Measurements from ENCODE around the gene TLL2. TPM values are rescaled to one million over a fixed set of nuclear protein-coding genes. Genes with fewer than 3 reads are reported as not detected.

The TLL2 gene
- polyA plus RNA-seq, 1 experiment = 0.05 TPM

- CTCF ChIA-PET = interaction anchor here (1.4 to 2.5 kb wide), 2 partner anchors 24 to 45 kb away, joined by 5 to 6 read pairs; no protein-coding TSS in a partner anchor
Measured at GRCh38 chr10:96419351-96419750, 94.4 kb downstream of the TLL2 start.

GRCh38 chr10:96418582-96418981, 95.1 kb downstream of the TLL2 start:
- no peak overlapping the region for H3K4me3 ChIP-seq (ENCODE audit: low read depth, low read length)
- no peak for DNase-seq (ENCODE audit: low read depth)
- POLR2A ChIA-PET = no interaction called here
- no peaks in the 10 kb centered on the region for H3K36me3 ChIP-seq (ENCODE audit: control insufficient read depth, insufficient read depth, low read length)
- TF ChIP-seq CTCF (IDR thresholded peaks at IDR 0.05; ENCODE audit: insufficient read depth, low read depth, low read length) = no peak
- CTCF ChIA-PET = interaction anchor here (0.7 to 2.5 kb wide), 4 partner anchors 23 to 61 kb away, joined by 3 to 6 read pairs (median 4); no protein-coding TSS in a partner anchor
- peaks cover 2% of the 10 kb centered on the region for H3K27me3 ChIP-seq (ENCODE audit: control insufficient read depth, insufficient read depth, low read length)

More at GRCh38 chr10:96419351-96419750, 94.4 kb downstream of the TLL2 start:
- POLR2A ChIA-PET = no interaction called here
- no peaks in the 10 kb centered on the region for H3K36me3 ChIP-seq (ENCODE audit: control insufficient read depth, insufficient read depth, low read length)
- no peak for TF ChIP-seq CTCF (IDR thresholded peaks at IDR 0.05; ENCODE audit: insufficient read depth, low read depth, low read length)
- H3K4me3 ChIP-seq (ENCODE audit: low read depth, low read length) = no peak overlapping the region
- H3K27me3 ChIP-seq (ENCODE audit: control insufficient read depth, insufficient read depth, low read length) = peaks cover 2% of the 10 kb centered on the region
- no peak for DNase-seq (ENCODE audit: low read depth)

- no peak for TF ChIP-seq CTCF (IDR thresholded peaks at IDR 0.05; ENCODE audit: insufficient read depth, low read depth, low read length)
- ChIA-PET POLR2A (no interaction called here), CTCF (interaction anchor here (1.6 kb wide), 1 partner anchor 33 kb away, joined by 3 read pairs; no protein-coding TSS in a partner anchor)
- Histone ChIP-seq H3K27me3 (ENCODE audit: control insufficient read depth, insufficient read depth, low read length) (peaks cover 2% of the 10 kb centered on the region), H3K4me3 (ENCODE audit: low read depth, low read length) (no peak overlapping the region), H3K36me3 (ENCODE audit: control insufficient read depth, insufficient read depth, low read length) (no peaks in the 10 kb centered on the region)
- no peak for DNase-seq (ENCODE audit: low read depth)
Measured at GRCh38 chr10:96417441-96417840, 96.3 kb downstream of the TLL2 start.

GRCh38 chr10:96416643-96417042, 97.1 kb downstream of the TLL2 start:
- ChIA-PET POLR2A (no interaction called here), CTCF (interaction anchor here (1.0 kb wide), 1 partner anchor 21 kb away, joined by 3 read pairs; no protein-coding TSS in a partner anchor)
- H3K4me3 ChIP-seq (ENCODE audit: low read depth, low read length) = no peak overlapping the region
- no peaks in the 10 kb centered on the region for H3K36me3 ChIP-seq (ENCODE audit: control insufficient read depth, insufficient read depth, low read length)
- DNase-seq (ENCODE audit: low read depth) = no peak
- H3K27me3 ChIP-seq (ENCODE audit: control insufficient read depth, insufficient read depth, low read length) = peaks cover 2% of the 10 kb centered on the region
- TF ChIP-seq CTCF (IDR thresholded peaks at IDR 0.05; ENCODE audit: insufficient read depth, low read depth, low read length) = no peak

- no peak for DNase-seq (ENCODE audit: low read depth)
- POLR2A ChIA-PET = no interaction called here
- H3K27me3 ChIP-seq (ENCODE audit: control insufficient read depth, insufficient read depth, low read length) = peaks cover 2% of the 10 kb centered on the region
- CTCF ChIA-PET = interaction anchor here (1.0 kb wide), 1 partner anchor 21 kb away, joined by 3 read pairs; no protein-coding TSS in a partner anchor
- H3K36me3 ChIP-seq (ENCODE audit: control insufficient read depth, insufficient read depth, low read length) = no peaks in the 10 kb centered on the region
- no peak for TF ChIP-seq CTCF (IDR thresholded peaks at IDR 0.05; ENCODE audit: insufficient read depth, low read depth, low read length)
- H3K4me3 ChIP-seq (ENCODE audit: low read depth, low read length) = no peak overlapping the region
Measured at GRCh38 chr10:96415891-96416554, 97.7 kb downstream of the TLL2 start.

All from BJ (cell line).